ENCODE data around the gene EBP.
A peak's percentile ranks its signal among the peaks of the same experiment; 100 is the strongest.

The EBP gene

GRCh38 chrX:48530736-48531135 is 9.1 kb downstream of the EBP start:
- TF ChIP-seq CTCF (conservative IDR thresholded peaks at IDR 0.05; ENCODE audit: control insufficient read depth, insufficient read depth, low read depth, low read length): no peak
- DNase-seq (ENCODE audit: low read depth): peak; percentile 43
- no peak overlapping the region for H3K4me3 ChIP-seq (ENCODE audit: control insufficient read depth, low read depth, low read length)

DNA sequence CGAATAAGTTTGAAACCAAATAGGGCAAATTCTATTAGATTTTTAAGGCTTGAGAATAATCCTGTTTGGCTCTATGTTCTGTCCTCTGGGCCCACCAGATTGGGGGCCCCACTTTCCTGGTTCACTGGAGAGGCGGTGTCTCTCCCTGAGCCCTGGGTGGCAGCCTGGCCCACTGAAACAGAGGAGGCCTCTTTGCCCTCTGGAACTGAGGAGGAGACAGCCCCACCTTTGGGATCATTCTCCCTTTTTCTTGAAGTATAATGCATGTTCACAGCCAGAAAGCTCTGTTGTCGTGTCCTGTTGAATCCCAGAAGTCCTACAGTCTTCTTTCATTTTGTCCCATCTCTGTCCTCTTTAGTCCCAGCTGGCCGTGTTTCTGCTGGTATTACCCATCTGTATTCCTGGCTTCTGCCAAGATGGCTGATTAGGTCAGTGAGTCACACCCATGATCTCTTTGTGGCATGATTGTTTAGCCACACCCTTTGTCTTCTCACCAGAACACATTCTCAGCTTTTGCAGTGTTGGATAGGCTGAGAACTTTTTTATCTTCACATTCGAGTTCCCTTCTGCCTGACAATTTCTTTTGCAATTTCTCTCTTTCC is 9.9 kb downstream of the EBP start:
- TF ChIP-seq CTCF (conservative IDR thresholded peaks at IDR 0.05; ENCODE audit: control insufficient read depth, insufficient read depth, low read depth, low read length): no peak
- peak; percentile 91 for DNase-seq (ENCODE audit: low read depth)
- no peak overlapping the region for H3K4me3 ChIP-seq (ENCODE audit: control insufficient read depth, low read depth, low read length)

DNA sequence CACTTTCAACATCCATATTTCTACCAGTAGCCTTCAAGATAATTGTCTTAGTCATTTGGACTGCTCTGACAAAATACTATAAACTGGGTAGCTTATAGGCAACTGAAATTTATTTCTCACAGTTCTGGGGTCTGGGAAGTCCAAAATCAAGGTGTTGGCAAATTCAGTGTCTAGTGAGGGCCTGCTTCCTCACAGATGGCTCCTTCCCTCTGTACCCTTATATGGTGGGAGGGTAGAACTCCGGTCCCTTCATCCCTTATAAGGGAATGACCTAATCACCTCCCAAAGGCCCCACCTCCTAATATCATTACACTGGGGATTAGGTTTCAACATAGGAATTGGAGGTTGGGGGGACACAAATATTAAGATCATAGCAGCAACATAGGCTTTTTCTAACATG is 10.6 kb downstream of the EBP start:
- TF ChIP-seq CTCF (conservative IDR thresholded peaks at IDR 0.05; ENCODE audit: control insufficient read depth, insufficient read depth, low read depth, low read length): no peak
- DNase-seq (ENCODE audit: low read depth): peak; percentile 30
- H3K4me3 ChIP-seq (ENCODE audit: control insufficient read depth, low read depth, low read length): no peak overlapping the region

GRCh38 chrX:48533165-48533564 is 11.6 kb downstream of the EBP start:
- H3K4me3 ChIP-seq (ENCODE audit: control insufficient read depth, low read depth, low read length): no peak overlapping the region
- DNase-seq (ENCODE audit: low read depth): peak; percentile 35
- no peak for TF ChIP-seq CTCF (conservative IDR thresholded peaks at IDR 0.05; ENCODE audit: control insufficient read depth, insufficient read depth, low read depth, low read length)

DNA sequence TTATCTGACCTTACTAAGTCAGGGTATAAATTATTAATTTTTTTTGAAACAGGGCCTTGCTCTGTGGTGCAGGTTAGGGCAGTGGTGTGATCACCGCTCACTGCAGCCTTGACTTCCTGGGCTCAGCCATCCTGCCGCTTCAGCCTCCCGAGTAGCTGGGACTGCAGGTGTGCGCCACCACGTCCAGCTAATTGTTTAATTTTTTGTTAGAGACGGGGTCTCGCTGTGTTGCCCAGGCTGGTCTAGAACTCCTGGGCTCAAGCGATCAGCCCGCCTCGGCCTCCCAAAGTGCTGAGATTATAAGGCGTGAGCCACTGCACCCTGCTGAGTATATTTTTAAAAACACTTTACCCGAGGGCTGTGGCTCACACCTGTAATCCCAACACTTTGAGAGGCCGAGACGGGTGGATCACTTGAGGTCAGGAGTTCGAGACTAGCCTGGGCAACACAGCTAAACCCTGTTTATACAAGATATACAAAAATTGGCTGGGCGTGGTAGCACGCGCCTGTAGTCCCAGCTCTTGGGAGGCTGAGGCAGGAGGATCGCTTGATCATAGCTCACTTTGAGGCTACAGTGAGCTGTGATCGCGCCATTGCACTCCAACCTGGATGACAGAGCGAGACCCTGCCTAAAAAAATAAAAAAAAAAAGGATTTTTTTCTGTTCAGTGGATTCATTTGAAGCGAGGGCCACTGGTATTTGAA is 17.2 kb downstream of the EBP start:
- no peak for DNase-seq (ENCODE audit: low read depth)
- H3K4me3 ChIP-seq (ENCODE audit: control insufficient read depth, low read depth, low read length): peak overlapping the region; percentile 70
- no peak for TF ChIP-seq CTCF (conservative IDR thresholded peaks at IDR 0.05; ENCODE audit: control insufficient read depth, insufficient read depth, low read depth, low read length)

GRCh38 chrX:48539345-48540027 is 17.9 kb downstream of the EBP start, which contains the start of gene TBC1D25:
TBC1D25 (plus strand) TSS chrX:48539714; CDS start chrX:48539798, 84 bp downstream.
- TF ChIP-seq CTCF (conservative IDR thresholded peaks at IDR 0.05; ENCODE audit: control insufficient read depth, insufficient read depth, low read depth, low read length): no peak
- peak within 1 kb of the TSS; percentile 70 for H3K4me3 ChIP-seq (ENCODE audit: control insufficient read depth, low read depth, low read length)
- peak; percentile 96 for DNase-seq (ENCODE audit: low read depth)
